HepG2 (cell line): Measurements from ENCODE around the gene SPINDOC.

Experiments used
- TAF1 ChIP-seq: sonication (generic); formaldehyde crosslinking; IDR thresholded peaks from 2 replicates; pipeline ENCODE4 v1.4.0; 2020; ENCODE audit warnings: missing genetic modification reagents
- ZNF263 ChIP-seq: sonication (generic); formaldehyde crosslinking; IDR thresholded peaks from 2 replicates; pipeline ENCODE4 v1.4.0; 2020; ENCODE audit warnings: missing genetic modification reagents
- ZNF274 ChIP-seq: sonication (generic); formaldehyde crosslinking; IDR thresholded peaks from 2 replicates; pipeline ENCODE4 v1.5.1; 2020; ENCODE audit warnings: mild to moderate bottlenecking, missing genetic modification reagents

DNA sequence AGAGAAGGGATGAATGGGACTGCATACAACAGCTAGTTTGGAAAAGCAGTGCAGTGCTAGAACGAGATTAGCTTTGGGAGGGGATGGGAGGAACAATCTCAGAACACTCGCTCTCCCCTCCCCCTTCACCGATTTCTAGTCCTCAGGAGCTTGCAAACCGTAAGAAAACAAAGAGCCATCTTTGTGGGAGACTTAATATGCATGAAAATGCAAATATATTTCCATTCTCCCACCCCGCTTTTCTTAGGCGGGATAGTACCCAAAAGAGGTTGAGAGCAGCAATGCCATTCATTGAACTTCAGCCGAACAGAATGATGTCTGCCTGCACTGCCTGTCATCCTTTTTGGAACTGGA lies 1.1 kb downstream of the SPINDOC start:
- TF ChIP-seq TAF1, result no peak
- no peak for TF ChIP-seq ZNF263 (CRISPR knock-in tag)
- no peak for TF ChIP-seq ZNF274 (CRISPR knock-in tag)
